Vagina (tissue), 2 donors: Measurements from ENCODE around the gene DNM2. TPM values are rescaled to one million over a fixed set of nuclear protein-coding genes. Genes with fewer than 3 reads are reported as not detected.

ENCODE experiments used
- DNase-seq, 2 donors: peaks; one replicate each; pipeline ENCODE4 v3.0.0-alpha.2; 2017; ENCODE audit errors: extremely low spot score in 2 of 2
- H3K27ac ChIP-seq: fragments of 200-600 bp; sonication (generic); one replicate; pipeline ENCODE4 v1.5.1; 2019
- H3K27me3 ChIP-seq: fragments of 200-600 bp; sonication (generic); one replicate; pipeline ENCODE4 v1.5.1; 2019
- H3K36me3 ChIP-seq, 2 donors: fragments of 200-600 bp; sonication (generic); one replicate each; pipeline ENCODE4 v1.5.1; 2017 to 2019
- H3K4me1 ChIP-seq: fragments of 200-600 bp; sonication (generic); one replicate; pipeline ENCODE4 v1.5.1; 2019
- H3K4me3 ChIP-seq, 2 donors: fragments of 200-600 bp; sonication (generic); 1 replicate in 1 of 2; 2 replicates in 1 of 2; pipeline ENCODE4 v1.5.1; 2016 to 2019
- H3K9me3 ChIP-seq: fragments of 200-600 bp; sonication (generic); one replicate; pipeline ENCODE4 v1.5.1; 2019
- POLR2A ChIP-seq, 2 donors: fragments of 450-650 bp; IDR thresholded peaks; one replicate each; pipeline ENCODE4 v1.6.1; 2017; ENCODE audit warnings: antibody characterized with exemption in 2 of 2, mild to moderate bottlenecking in 2 of 2, moderate library complexity in 2 of 2
- POLR2AphosphoS5 ChIP-seq, 2 donors: sonication (generic); formaldehyde crosslinking; IDR thresholded peaks; one replicate each; pipeline ENCODE4 v1.9.0; 2017; ENCODE audit warnings: antibody characterized with exemption in 2 of 2, mild to moderate bottlenecking in 2 of 2, low read depth in 1 of 2; ENCODE audit not compliant: insufficient read depth in 1 of 2
- intact Hi-C: fragments of 100-400 bp; cut with DNase I; formaldehyde crosslinking; loops from one replicate; pipeline ENCODE4 v1.15.1; 2023
- total RNA-seq: library from RNA; depleted of rRNA; stranded (reverse); fragments of >200 nt; gene quantifications from one replicate; pipeline ENCODE4 v1.2.3, GENCODE V29; 2016
- TF ChIP-seq, protein P1 (sequence below), 3 experiments: fragments of 450-650 bp in 2 of 3; fragments of 200-600 bp in 1 of 3; sonication (generic) in 1 of 3; IDR thresholded peaks; one replicate each; pipeline ENCODE4 v1.5.1; 2017 to 2019; ENCODE audit warnings: antibody characterized with exemption in 3 of 3, mild to moderate bottlenecking in 2 of 3, moderate library complexity in 2 of 3

DNM2 gene
- total RNA-seq, 1 donor from 2014 or later, result 128 TPM

DNA sequence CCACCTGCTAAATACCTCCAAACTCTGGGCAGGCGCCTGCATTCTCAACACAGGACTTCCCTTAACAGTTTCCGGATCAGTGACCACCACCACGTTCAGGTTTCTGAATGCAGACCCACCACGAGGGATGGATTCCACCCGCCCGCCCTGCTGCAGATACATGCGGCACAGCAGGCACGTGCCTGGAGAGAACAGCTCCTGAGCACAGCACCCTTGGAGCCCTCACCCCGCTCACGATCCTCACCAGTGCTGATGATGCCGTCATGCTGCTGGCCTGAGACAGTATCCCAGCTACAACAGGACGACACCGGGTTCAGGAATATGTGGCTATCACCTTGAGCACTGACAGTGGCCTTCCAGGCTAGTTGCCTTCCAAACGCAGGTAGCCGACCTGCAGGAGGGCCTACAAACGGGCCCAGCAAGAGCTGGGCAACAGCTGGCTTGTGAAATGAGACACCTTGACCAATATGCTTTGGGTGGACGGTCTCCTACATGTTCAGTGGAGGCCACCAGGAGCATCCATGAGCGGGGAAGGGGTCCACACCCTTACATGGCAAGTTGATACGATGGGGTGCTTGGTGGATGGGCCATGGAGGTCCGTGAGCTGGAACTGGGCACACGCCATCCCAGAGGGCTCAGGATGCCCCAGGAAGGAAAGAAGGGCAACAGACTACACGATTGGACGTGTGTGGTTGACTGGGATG lies 26.5 kb upstream of the DNM2 start:
- H3K27me3 ChIP-seq, result no peaks in the 10 kb centered on the region
- intact Hi-C loops, result no loop called here
- H3K36me3 ChIP-seq, result peaks cover 0 to 55% of the 10 kb centered on the region in 2 donors
- no peak for TF ChIP-seq POLR2A (IDR thresholded peaks at IDR 0.05)
- peaks cover 22% of the 10 kb centered on the region for H3K4me1 ChIP-seq
- DNase-seq, result no peak
- H3K4me3 ChIP-seq, result no peak overlapping the region
- H3K9me3 ChIP-seq, result no peaks in the 10 kb centered on the region
- no peak overlapping the region for H3K27ac ChIP-seq

GRCh38 chr19:10691883-10692282 lies 26.0 kb upstream of the DNM2 start:
- intact Hi-C loops, result no loop called here
- no peak for DNase-seq
- Histone ChIP-seq H3K27me3 (no peaks in the 10 kb centered on the region), H3K4me1 (peaks cover 17% of the 10 kb centered on the region), H3K9me3 (no peaks in the 10 kb centered on the region), H3K36me3 (peaks cover 0 to 49% of the 10 kb centered on the region in 2 donors), H3K27ac (no peak overlapping the region), H3K4me3 (no peak overlapping the region)
- TF ChIP-seq POLR2AphosphoS5 (IDR thresholded peaks at IDR 0.05; ENCODE audit: insufficient read depth in 1 of 2, low read depth in 1 of 2) (no peak), POLR2A (IDR thresholded peaks at IDR 0.05) (no peak)
- TF ChIP-seq, protein P1, sequence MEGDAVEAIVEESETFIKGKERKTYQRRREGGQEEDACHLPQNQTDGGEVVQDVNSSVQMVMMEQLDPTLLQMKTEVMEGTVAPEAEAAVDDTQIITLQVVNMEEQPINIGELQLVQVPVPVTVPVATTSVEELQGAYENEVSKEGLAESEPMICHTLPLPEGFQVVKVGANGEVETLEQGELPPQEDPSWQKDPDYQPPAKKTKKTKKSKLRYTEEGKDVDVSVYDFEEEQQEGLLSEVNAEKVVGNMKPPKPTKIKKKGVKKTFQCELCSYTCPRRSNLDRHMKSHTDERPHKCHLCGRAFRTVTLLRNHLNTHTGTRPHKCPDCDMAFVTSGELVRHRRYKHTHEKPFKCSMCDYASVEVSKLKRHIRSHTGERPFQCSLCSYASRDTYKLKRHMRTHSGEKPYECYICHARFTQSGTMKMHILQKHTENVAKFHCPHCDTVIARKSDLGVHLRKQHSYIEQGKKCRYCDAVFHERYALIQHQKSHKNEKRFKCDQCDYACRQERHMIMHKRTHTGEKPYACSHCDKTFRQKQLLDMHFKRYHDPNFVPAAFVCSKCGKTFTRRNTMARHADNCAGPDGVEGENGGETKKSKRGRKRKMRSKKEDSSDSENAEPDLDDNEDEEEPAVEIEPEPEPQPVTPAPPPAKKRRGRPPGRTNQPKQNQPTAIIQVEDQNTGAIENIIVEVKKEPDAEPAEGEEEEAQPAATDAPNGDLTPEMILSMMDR (IDR thresholded peaks at IDR 0.05), result no peak

DNA sequence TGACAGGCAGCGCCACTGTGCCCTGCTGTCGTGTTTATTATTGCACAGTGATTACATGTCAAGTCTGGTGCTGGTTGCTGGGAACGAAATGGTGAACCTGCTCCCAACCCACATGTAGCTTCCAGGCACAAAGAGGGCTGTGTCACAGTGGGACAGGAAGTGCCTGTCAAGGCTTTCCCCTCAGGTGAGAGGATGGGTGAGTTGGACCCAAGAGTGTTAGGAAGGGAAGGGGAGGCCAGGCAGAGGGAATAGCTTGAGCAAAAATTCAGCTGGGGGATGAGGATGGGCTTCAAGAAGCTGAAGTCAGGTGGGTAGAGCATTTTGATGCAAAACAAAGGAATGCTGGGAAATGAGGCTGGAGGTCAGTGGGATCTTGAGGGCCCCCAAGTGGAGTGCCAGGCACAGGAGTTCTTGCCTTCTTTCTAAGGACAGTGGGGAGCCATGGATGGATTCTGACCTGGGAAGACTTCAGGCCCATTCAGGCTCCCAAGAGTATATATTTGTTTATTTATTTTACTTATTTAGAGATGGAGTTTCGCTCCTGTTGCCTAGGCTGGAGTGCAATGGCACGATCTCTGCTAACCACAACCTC lies 25.1 kb upstream of the DNM2 start:
- Histone ChIP-seq H3K9me3 (no peaks in the 10 kb centered on the region), H3K4me3 (no peak overlapping the region), H3K27ac (no peak overlapping the region), H3K36me3 (peaks cover 0 to 40% of the 10 kb centered on the region in 2 donors), H3K4me1 (peaks cover 12% of the 10 kb centered on the region), H3K27me3 (no peaks in the 10 kb centered on the region)
- no peak for DNase-seq
- intact Hi-C loops, result no loop called here
- TF ChIP-seq, protein P1 (IDR thresholded peaks at IDR 0.05), result no peak
- TF ChIP-seq POLR2AphosphoS5 (IDR thresholded peaks at IDR 0.05; ENCODE audit: insufficient read depth in 1 of 2, low read depth in 1 of 2) (no peak), POLR2A (IDR thresholded peaks at IDR 0.05) (no peak)

DNA sequence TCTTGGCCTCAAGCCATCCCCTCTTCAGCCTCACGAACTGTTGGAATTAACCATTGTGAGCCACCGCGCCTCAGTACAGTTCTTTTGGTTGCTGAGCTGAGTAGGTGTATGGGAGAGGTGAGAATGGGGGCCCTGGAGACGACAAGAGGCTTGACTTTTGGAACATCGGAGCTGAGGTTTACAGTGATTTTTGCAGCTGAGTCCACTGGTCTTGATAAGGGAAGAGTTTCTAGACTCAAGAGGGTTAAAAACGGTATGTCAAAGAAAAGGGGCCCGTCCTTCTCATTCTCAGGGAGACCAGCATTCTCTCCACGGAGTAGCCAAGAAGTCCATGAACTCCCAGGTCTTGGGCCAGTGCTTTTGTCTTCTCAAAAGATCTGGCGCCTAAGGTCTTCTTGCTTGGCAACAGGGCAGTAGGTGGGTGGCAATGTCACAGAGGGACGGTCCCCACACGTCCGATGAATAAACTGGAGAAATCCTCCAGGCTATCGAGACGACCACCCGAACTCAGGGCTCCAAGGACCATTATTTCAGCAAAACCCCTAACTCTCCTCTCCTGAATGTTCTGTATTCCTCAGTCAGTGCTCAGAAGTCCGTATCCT lies 23.1 kb upstream of the DNM2 start:
- Histone ChIP-seq H3K4me1 (peaks cover 12% of the 10 kb centered on the region), H3K27ac (no peak overlapping the region)
- TF ChIP-seq, protein P1 (IDR thresholded peaks at IDR 0.05), result no peak
- no peak for TF ChIP-seq POLR2A (IDR thresholded peaks at IDR 0.05)
- TF ChIP-seq POLR2AphosphoS5 (IDR thresholded peaks at IDR 0.05; ENCODE audit: insufficient read depth in 1 of 2, low read depth in 1 of 2), result no peak

DNA sequence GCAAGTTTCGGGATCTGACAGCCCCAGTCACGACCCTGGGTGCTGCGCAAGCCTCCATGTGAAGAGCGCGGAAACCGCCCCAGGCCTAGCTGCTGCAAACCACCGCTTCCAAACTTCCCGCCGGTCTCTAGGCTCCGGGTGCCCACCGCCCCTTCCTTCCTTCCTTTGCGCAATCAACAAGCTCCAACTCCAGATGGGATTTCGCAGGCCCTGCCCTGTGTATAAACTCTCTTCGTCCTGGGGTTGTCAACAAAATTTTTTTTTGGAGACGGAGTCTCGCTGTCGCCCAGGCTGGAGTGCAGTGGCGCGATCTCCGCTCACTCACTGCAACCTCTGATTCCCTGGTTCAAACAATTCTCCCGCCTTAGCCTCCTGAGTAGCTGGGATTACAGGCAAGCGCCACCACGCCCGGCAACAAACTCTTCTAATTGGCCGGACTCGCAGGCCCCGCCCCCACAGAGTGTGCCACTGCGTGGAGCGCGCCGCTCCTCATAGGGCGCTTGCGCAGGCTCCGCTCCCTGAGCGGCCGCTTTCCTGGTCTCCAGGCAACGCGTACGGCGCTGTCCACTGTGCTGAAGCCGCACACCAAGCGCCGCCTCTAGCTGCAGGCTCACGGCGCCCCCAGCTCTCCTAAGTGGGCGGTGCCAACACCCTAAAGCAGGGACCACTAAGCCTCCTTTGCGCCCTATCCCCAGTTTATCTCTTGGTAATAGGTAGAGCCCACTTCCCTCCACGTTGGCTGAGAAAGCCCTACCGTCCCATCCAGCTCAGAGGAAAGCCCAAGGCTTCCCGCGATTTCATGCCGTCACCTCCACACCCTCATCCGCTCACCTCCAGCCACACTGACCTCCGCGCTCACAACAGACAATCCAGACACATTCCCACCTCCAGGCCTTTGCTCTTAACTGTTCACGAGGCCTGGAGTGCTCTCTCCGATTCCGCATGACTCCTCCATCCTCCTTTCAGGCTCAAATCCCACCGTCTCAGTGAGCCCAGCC lies 22.2 kb upstream of the DNM2 start:
- no peak overlapping the region for H3K27ac ChIP-seq
- H3K27me3 ChIP-seq, result no peaks in the 10 kb centered on the region
- peak; percentile 38 to 77 for TF ChIP-seq POLR2AphosphoS5 (IDR thresholded peaks at IDR 0.05; ENCODE audit: insufficient read depth in 1 of 2, low read depth in 1 of 2)
- TF ChIP-seq, protein P1 (IDR thresholded peaks at IDR 0.05), result no peak
- no peak for TF ChIP-seq POLR2A (IDR thresholded peaks at IDR 0.05)
- H3K4me3 ChIP-seq, result peak overlapping the region in 1 of 2 donors; percentile 8
- intact Hi-C loops, result no loop called here
- no peaks in the 10 kb centered on the region for H3K9me3 ChIP-seq
- H3K36me3 ChIP-seq, result peaks cover 0 to 15% of the 10 kb centered on the region in 2 donors
- peaks cover 12% of the 10 kb centered on the region for H3K4me1 ChIP-seq
- DNase-seq, result no peak

More for the DNA sequence above, 23.1 kb upstream of the DNM2 start:
- Histone ChIP-seq H3K27me3 (no peaks in the 10 kb centered on the region), H3K36me3 (peaks cover 0 to 20% of the 10 kb centered on the region in 2 donors), H3K9me3 (no peaks in the 10 kb centered on the region), H3K4me3 (no peak overlapping the region)
- DNase-seq, result no peak
- intact Hi-C loops, result no loop called here
